HepG2 (cell line): ENCODE data around the gene SPATA13. TPM values are rescaled to one million over a fixed set of nuclear protein-coding genes. Genes with fewer than 3 reads are reported as not detected.
A peak's percentile ranks its signal among the peaks of the same experiment; 100 is the strongest.

Source experiments
- ATAC-seq: fragments of 200-7000 bp; cut with Tn5 transposase; 3 replicates; pipeline ENCODE4 v1.9.1; 2020; ENCODE audit warnings: mild to moderate bottlenecking, moderate library complexity
- BruUV-seq: library from RNA; stranded (reverse); fragments of 400-500 nt; replicated peaks from 2 replicates; lab custom pipeline; 2021; lab: Mats Ljungman, UMichigan
- CTCF ChIA-PET: fragments of 300-600 bp; formaldehyde crosslinking; extraction: SDS; loops from one replicate; lab custom pipeline; 2021; ENCODE audit warnings: low total read pairs, inconsistent platforms, low intra/inter-chr PET ratio; lab: Yijun Ruan, JAX
- POLR2A ChIA-PET: fragments of 350-600 bp; sonication (Branson Sonifier 250); formaldehyde crosslinking; loops from one replicate; lab custom pipeline; 2020; ENCODE audit warnings: antibody characterized with exemption, inconsistent platforms; lab: Yijun Ruan, JAX
- DNase-seq: peaks from one replicate; pipeline ENCODE4 v3.0.0-alpha.2; 2015; ENCODE audit warnings: low spot score
- FAIRE-seq: peaks from 3 replicates; lab custom pipeline; 2011; peaks lifted over from hg19 to GRCh38; lab: Jason Lieb, UNC
- H2AFZ ChIP-seq: one replicate; pipeline ENCODE4 v1.6.1; 2011; ENCODE audit warnings: low read length, inconsistent platforms
- H3K27ac ChIP-seq: fragments of 300-600 bp; 3 replicates; pipeline ENCODE4 v1.8.0; 2011; ENCODE audit warnings: mixed run types, mild to moderate bottlenecking, mixed read lengths, low read length, inconsistent platforms; ENCODE audit not compliant: insufficient read depth; ENCODE audit errors: extremely low read length
- H3K27me3 ChIP-seq, 2 experiments: fragments of 200-600 bp in 1 of 2; 2 replicates in 1 of 2; 3 replicates in 1 of 2; pipeline versions ENCODE4 v1.6.0 to v1.8.0; 2011; ENCODE audit warnings: low read length in 2 of 2, mild to moderate bottlenecking in 2 of 2, moderate library complexity in 2 of 2, inconsistent platforms in 1 of 2; ENCODE audit not compliant: insufficient read depth in 2 of 2, control insufficient read depth in 1 of 2
- H3K36me3 ChIP-seq, 2 experiments: fragments of 200-600 bp in 1 of 2; replicated peaks in 1 of 2; 2 replicates in 1 of 2; 3 replicates in 1 of 2; pipeline versions ENCODE4 v1.5.1 to v1.8.0; 2011; ENCODE audit warnings: low read length in 2 of 2, inconsistent platforms in 1 of 2; ENCODE audit not compliant: insufficient read depth in 2 of 2, control insufficient read depth in 1 of 2
- H3K4me1 ChIP-seq: 2 replicates; pipeline ENCODE4 v1.5.1; 2012; ENCODE audit warnings: low read length, inconsistent platforms; ENCODE audit not compliant: insufficient read depth
- H3K4me2 ChIP-seq: 2 replicates; pipeline ENCODE4 v1.6.0; 2011; ENCODE audit warnings: low read depth, low read length, inconsistent platforms
- H3K4me3 ChIP-seq, 3 experiments: fragments of 200-600 bp in 1 of 3; sonication (generic), shearing (Covaris generic) in 1 of 3; replicated peaks in 1 of 3; 2 replicates each; pipeline ENCODE4 v1.5.1; 2011 to 2016; ENCODE audit warnings: low read length in 3 of 3, inconsistent platforms in 2 of 3, low read depth in 2 of 3, mild to moderate bottlenecking in 2 of 3, control low read depth in 1 of 3, mixed read lengths in 1 of 3; ENCODE audit not compliant: insufficient read depth in 1 of 3
- H3K79me2 ChIP-seq: one replicate; pipeline ENCODE4 v1.6.1; 2011; ENCODE audit warnings: low read length, inconsistent platforms; ENCODE audit not compliant: insufficient read depth
- H3K9ac ChIP-seq: 2 replicates; pipeline ENCODE4 v1.6.0; 2011; ENCODE audit warnings: mild to moderate bottlenecking, low read depth, low read length, inconsistent platforms; ENCODE audit not compliant: insufficient read depth
- H3K9me3 ChIP-seq: 2 replicates; pipeline ENCODE4 v1.5.1; 2012; ENCODE audit warnings: mild to moderate bottlenecking, low read length
- H4K20me1 ChIP-seq: 2 replicates; pipeline ENCODE4 v1.6.0; 2011; ENCODE audit warnings: inconsistent platforms, mild to moderate bottlenecking, low read length, moderate library complexity; ENCODE audit not compliant: insufficient read depth
- ARID5B ChIP-seq: IDR thresholded peaks from 2 replicates; pipeline ENCODE4 v1.4.0; 2020; ENCODE audit warnings: mild to moderate bottlenecking, missing genetic modification reagents
- CTCF ChIP-seq: sonication (generic); formaldehyde crosslinking; IDR thresholded peaks from 2 replicates; pipeline ENCODE4 v1.5.0; 2020; ENCODE audit warnings: mild to moderate bottlenecking, missing genetic modification reagents, moderate library complexity
- E2F1 ChIP-seq: sonication (generic); formaldehyde crosslinking; IDR thresholded peaks from 2 replicates; pipeline ENCODE4 v1.5.0; 2020; ENCODE audit warnings: missing genetic modification reagents
- FOXA3 ChIP-seq: IDR thresholded peaks from 2 replicates; pipeline ENCODE4 v1.6.1; 2016; ENCODE audit warnings: missing genetic modification reagents, missing compliant biosample characterization
- GATAD2A ChIP-seq: IDR thresholded peaks from 2 replicates; pipeline ENCODE4 v1.6.1; 2016
- ISL2 ChIP-seq: sonication (generic); formaldehyde crosslinking; IDR thresholded peaks from 2 replicates; pipeline ENCODE4 v1.5.0; 2020; ENCODE audit warnings: missing genetic modification reagents
- PITX1 ChIP-seq: sonication (generic); formaldehyde crosslinking; IDR thresholded peaks from 2 replicates; pipeline ENCODE4 v1.5.1; 2020; ENCODE audit warnings: mild to moderate bottlenecking, missing genetic modification reagents
- RAD21 ChIP-seq: fragments of 450-650 bp; formaldehyde crosslinking; IDR thresholded peaks from 2 replicates; pipeline ENCODE4 v1.5.0; 2020; ENCODE audit warnings: mild to moderate bottlenecking
- SAP130 ChIP-seq: IDR thresholded peaks from 2 replicates; pipeline ENCODE4 v1.6.1; 2016; ENCODE audit warnings: low read depth
- SIX4 ChIP-seq: sonication (generic); formaldehyde crosslinking; IDR thresholded peaks from 2 replicates; pipeline ENCODE4 v1.4.0; 2020; ENCODE audit warnings: missing genetic modification reagents
- SMC3 ChIP-seq: IDR thresholded peaks from 2 replicates; pipeline ENCODE4 v1.6.1; 2011; ENCODE audit warnings: low read length, improper control_type of control experiment
- STAG1 ChIP-seq: sonication (generic); formaldehyde crosslinking; IDR thresholded peaks from 2 replicates; pipeline ENCODE4 v1.4.0; 2020; ENCODE audit warnings: missing genetic modification reagents
- ZFX ChIP-seq: sonication (generic); formaldehyde crosslinking; IDR thresholded peaks from 2 replicates; pipeline ENCODE4 v1.4.0; 2020; ENCODE audit warnings: mild to moderate bottlenecking, low read depth, missing genetic modification reagents, moderate library complexity
- ZIK1 ChIP-seq: sonication (generic); formaldehyde crosslinking; IDR thresholded peaks from 2 replicates; pipeline ENCODE4 v1.5.0; 2020; ENCODE audit warnings: mild to moderate bottlenecking, low read depth, missing genetic modification reagents, borderline replicate concordance
- ZNF616 ChIP-seq: sonication (generic); formaldehyde crosslinking; IDR thresholded peaks from 2 replicates; pipeline ENCODE4 v1.5.0; 2020; ENCODE audit warnings: low read depth, mild to moderate bottlenecking, missing genetic modification reagents
- ZNF713 ChIP-seq: sonication (generic); formaldehyde crosslinking; IDR thresholded peaks from 2 replicates; pipeline ENCODE4 v1.4.0; 2020; ENCODE audit warnings: mild to moderate bottlenecking, missing genetic modification reagents
- ZSCAN20 ChIP-seq: sonication (generic); formaldehyde crosslinking; IDR thresholded peaks from 2 replicates; pipeline ENCODE4 v1.4.0; 2020; ENCODE audit warnings: missing genetic modification reagents, mild to moderate bottlenecking, borderline replicate concordance
- WGBS: methylation state at CpG from one replicate; pipeline ENCODE4 v1.1.6; 2017; ENCODE audit warnings: low lambda C conversion rate; 5-methylcytosine and 5-hydroxymethylcytosine counted together
- in situ Hi-C: cut with HindIII; loops from 2 replicates; pipeline ENCODE4 v1.10.0; 2017; ENCODE audit warnings: low pct_unique_long_range_greater_than_20kb; ENCODE audit not compliant: extremely low pct_ligation_motif_present
- intact Hi-C: fragments of 100-400 bp; cut with micrococcal nuclease; formaldehyde crosslinking; loops from one replicate; pipeline ENCODE4 v1.10.0; 2022; ENCODE audit not compliant: unreplicated experiment
- polyA plus RNA-seq, 8 experiments: library from polyadenylated mRNA; depleted of rRNA in 3 of 8; stranded (reverse) in 7 of 8; unstranded in 1 of 8; fragments of >200 nt; fragmentation: Illumina TruSeq in 4 of 8; extraction: Trizol in 4 of 8; gene quantifications; 2 replicates each; pipeline versions ENCODE4 v1.2.1 to v1.2.3, GENCODE V29; 2011 to 2016; ENCODE audit warnings: low read depth in 4 of 8, missing spikeins in 1 of 8, mixed read lengths in 1 of 8; ENCODE audit not compliant: insufficient read depth in 1 of 8
- total RNA-seq, 5 experiments: library from RNA; depleted of rRNA; stranded (reverse); fragments of >200 nt; fragmentation: Illumina TruSeq; extraction: Trizol; gene quantifications; 2 replicates each; pipeline ENCODE4 v1.2.3, GENCODE V29; 2016; ENCODE audit warnings: low read depth in 1 of 5

SPATA13 gene
- total and polyA plus RNA-seq, 2 of the 13 experiments (the other 11 are each of a cell fraction or from before 2014, with no cell fraction given), result 11.3 to 14.2 TPM

- Histone ChIP-seq H3K27me3 (no peaks in the 10 kb centered on the region), H2AFZ (no peak overlapping the region), H3K79me2 (peaks cover 13% of the 10 kb centered on the region), H3K4me3 (no peak overlapping the region), H4K20me1 (no peaks in the 10 kb centered on the region), H3K27ac (peak overlapping the region; percentile 45), H3K4me2 (no peak overlapping the region), H3K9me3 (no peaks in the 10 kb centered on the region), H3K4me1 (peaks cover 66% of the 10 kb centered on the region), H3K9ac (0 out of 2 replicates have a peak overlapping the region, but pooled peaks have one; percentile 5), H3K36me3 (peaks cover 7 to 11% of the 10 kb centered on the region in 2 experiments; a peak in 4 of 5 replicates)
- 68% methylated on average over 6 of the region's 6 CpGs for WGBS
- CTCF ChIA-PET, result interaction anchor here (0.8 to 3.7 kb wide), 5 partner anchors 9 to 240 kb away, joined by 3 to 53 read pairs (median 10); partner anchors contain the start of gene SPATA13
- no TSS peak for BruUV-seq
- POLR2A ChIA-PET, result interaction anchor here (1.0 kb wide), 1 partner anchor 200 kb away, joined by 4 read pairs; no protein-coding TSS in a partner anchor
- peak; percentile 75 for DNase-seq
- TF ChIP-seq ZNF713 (CRISPR knock-in tag) (no peak), ZSCAN20 (no peak), GATAD2A (peak; percentile 17; the same call in 1 of the 2 replicates), ZFX (CRISPR knock-in tag) (0 out of 2 replicates have a peak, but pooled peaks have one; percentile 21), E2F1 (CRISPR knock-in tag) (no peak), RAD21 (CRISPR knock-in tag) (peak; percentile 77), SIX4 (CRISPR knock-in tag) (no peak), ZNF616 (0 out of 2 replicates have a peak, but pooled peaks have one; percentile 32), SMC3 (peak; percentile 97), FOXA3 (peak; percentile 33; the same call in 1 of the 2 replicates), PITX1 (CRISPR knock-in tag) (peak; percentile 83), ISL2 (0 out of 2 replicates have a peak, but pooled peaks have one; percentile 22), CTCF (peak; percentile 86), SAP130 (CRISPR knock-in tag) (peak; percentile 31; the same call in 1 of the 2 replicates), ARID5B (CRISPR knock-in tag) (peak; percentile 50), STAG1 (peak; percentile 95), ZIK1 (CRISPR knock-in tag) (no peak)
- intact Hi-C loops, result loop anchor here (1.0 to 2.0 kb wide), 4 partner anchors 35 to 200 kb away; partner anchors contain the start of gene SPATA13
- FAIRE-seq, result peak; percentile 91
- in situ Hi-C loops, result loop anchor here (5.0 to 10.0 kb wide), 3 partner anchors 58 to 203 kb away; partner anchors contain the start of gene SPATA13
- peak; percentile 65 for ATAC-seq
Measured at GRCh38 chr13:24220086-24220703, 59.7 kb downstream of the SPATA13 start.
